ENCODE measurements around the gene GRK5.
"Not testable (repeated sequence)": the region's sequence is repeated elsewhere in the genome, so short reads cannot be mapped to it uniquely, and the experiment has no call there.

The GRK5 gene

GRCh38 chr10:119222537-119222936 is 15.2 kb downstream of the GRK5 start:
- DNase-seq (ENCODE audit: low read depth in 2 of 2), result no peak

- no peak for DNase-seq (ENCODE audit: low read depth in 2 of 2)
These were observed 15.6 kb downstream of the GRK5 start for GRCh38 chr10:119222966-119223386.

GRCh38 chr10:119225083-119225658 is 17.8 kb downstream of the GRK5 start:
- DNase-seq (ENCODE audit: low read depth in 2 of 2), result no peak

GRCh38 chr10:119227825-119228224 is 20.5 kb downstream of the GRK5 start:
- DNase-seq (ENCODE audit: low read depth in 2 of 2), result no peak

GRCh38 chr10:119231654-119232053 is 24.3 kb downstream of the GRK5 start:
- DNase-seq (ENCODE audit: low read depth in 2 of 2), result no peak

GRCh38 chr10:119232439-119232838 is 25.1 kb downstream of the GRK5 start:
- not testable (repeated sequence) for DNase-seq (ENCODE audit: low read depth in 2 of 2)

- DNase-seq (ENCODE audit: low read depth in 2 of 2), result no peak
These were observed 25.9 kb downstream of the GRK5 start for GRCh38 chr10:119233123-119233820.

GRCh38 chr10:119233821-119234220 is 26.4 kb downstream of the GRK5 start:
- DNase-seq (ENCODE audit: low read depth in 2 of 2), result no peak

GRCh38 chr10:119235356-119235755 is 28.0 kb downstream of the GRK5 start:
- DNase-seq (ENCODE audit: low read depth in 2 of 2), result no peak

- no peak for DNase-seq (ENCODE audit: low read depth in 2 of 2)
These were observed 30.5 kb downstream of the GRK5 start for GRCh38 chr10:119237722-119238436.

- DNase-seq (ENCODE audit: low read depth in 2 of 2), result no peak
These were observed 31.2 kb downstream of the GRK5 start for GRCh38 chr10:119238577-119238976.

GRCh38 chr10:119239015-119239414 is 31.6 kb downstream of the GRK5 start:
- DNase-seq (ENCODE audit: low read depth in 2 of 2), result not testable (repeated sequence)

GRCh38 chr10:119239630-119240029 is 32.3 kb downstream of the GRK5 start:
- DNase-seq (ENCODE audit: low read depth in 2 of 2), result not testable (repeated sequence)

GRCh38 chr10:119241066-119241465 is 33.7 kb downstream of the GRK5 start:
- DNase-seq (ENCODE audit: low read depth in 2 of 2), result no peak

- no peak for DNase-seq (ENCODE audit: low read depth in 2 of 2)
These were observed 34.8 kb downstream of the GRK5 start for GRCh38 chr10:119242186-119242585.

GRCh38 chr10:119243488-119243887 is 36.1 kb downstream of the GRK5 start:
- no peak for DNase-seq (ENCODE audit: low read depth in 2 of 2)

GRCh38 chr10:119243967-119244366 is 36.6 kb downstream of the GRK5 start:
- DNase-seq (ENCODE audit: low read depth in 2 of 2), result no peak

- no peak for DNase-seq (ENCODE audit: low read depth in 2 of 2)
These were observed 37.9 kb downstream of the GRK5 start for GRCh38 chr10:119245272-119245671.

- no peak for DNase-seq (ENCODE audit: low read depth in 2 of 2)
These were observed 39.6 kb downstream of the GRK5 start for GRCh38 chr10:119246862-119247549.

- DNase-seq (ENCODE audit: low read depth in 2 of 2), result no peak
These were observed 40.2 kb downstream of the GRK5 start for GRCh38 chr10:119247550-119247894.

- no peak for DNase-seq (ENCODE audit: low read depth in 2 of 2)
These were observed 40.8 kb downstream of the GRK5 start for GRCh38 chr10:119248184-119248583.

- no peak for DNase-seq (ENCODE audit: low read depth in 2 of 2)
These were observed 41.3 kb downstream of the GRK5 start for GRCh38 chr10:119248681-119249080.

Data from stimulated activated CD8-positive, alpha-beta memory T cell treated with anti-CD3 and anti-CD28 coated beads, Interleukin-2, amount 100 ng/mL, for 1 hour (primary cell).